GM18870 (cell line): ENCODE measurements around the gene SH3BP2.
"Not testable (repeated sequence)": the region's sequence is repeated elsewhere in the genome, so short reads cannot be mapped to it uniquely, and the experiment has no call there.

Experiments
- ATAC-seq: cut with Tn5 transposase; IDR thresholded peaks from one replicate; pipeline ENCODE4 v1.9.1; 2021; ENCODE audit warnings: moderate library complexity; ENCODE audit not compliant: unreplicated experiment

The SH3BP2 gene

DNA sequence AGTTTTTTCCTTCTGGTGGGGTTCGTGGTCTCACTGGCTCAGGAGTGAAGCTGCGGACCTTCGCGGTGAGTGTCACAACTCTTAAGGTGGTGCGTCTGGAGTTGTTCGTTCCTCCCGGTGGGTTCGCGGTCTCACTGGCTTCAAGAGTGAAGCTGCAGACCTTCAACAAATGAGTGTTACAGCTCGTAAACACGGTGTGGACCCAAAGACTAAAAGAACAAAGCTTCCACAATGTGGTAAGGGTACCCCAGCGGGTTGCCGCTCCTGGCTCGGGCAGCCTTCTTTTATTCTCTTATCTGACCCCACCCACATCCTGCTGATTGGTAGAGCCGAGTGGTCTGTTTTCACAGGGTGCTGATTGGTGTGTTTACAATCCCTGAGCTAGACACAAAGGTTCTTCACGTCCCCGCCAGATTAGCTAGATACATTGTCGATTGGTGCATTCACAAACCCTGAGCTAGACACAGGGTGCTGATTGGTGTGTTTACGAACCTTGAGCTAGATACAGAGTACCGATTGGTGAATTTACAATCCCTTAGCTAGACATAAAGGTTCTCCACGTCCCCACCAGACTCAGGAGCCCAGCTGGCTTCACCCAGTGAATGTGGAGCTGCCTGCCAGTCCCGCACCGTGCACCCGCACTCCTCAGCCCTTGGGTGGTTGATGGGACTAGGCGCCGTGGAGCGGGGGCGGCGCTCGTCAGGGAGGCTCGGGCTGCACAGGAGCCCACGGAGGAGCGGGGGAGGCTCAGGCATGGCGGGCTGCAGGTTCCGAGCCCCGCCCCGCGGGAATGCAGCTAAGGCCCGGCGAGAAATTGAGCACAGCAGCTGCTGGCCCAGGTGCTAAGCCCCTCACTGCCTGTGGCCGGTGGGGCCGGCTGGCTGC lies 30.2 kb upstream of the SH3BP2 start:
- ATAC-seq, result not testable (repeated sequence)

- no peak for ATAC-seq
Observed at GRCh38 chr4:2763511-2763967, 29.3 kb upstream of the SH3BP2 start.

- no peak for ATAC-seq
Observed at GRCh38 chr4:2765832-2766526, 26.9 kb upstream of the SH3BP2 start.

GRCh38 chr4:2767046-2767704 lies 25.7 kb upstream of the SH3BP2 start:
- no peak for ATAC-seq

- no peak for ATAC-seq
Observed at GRCh38 chr4:2767705-2768074, 25.2 kb upstream of the SH3BP2 start.

- ATAC-seq, result no peak
Observed at GRCh38 chr4:2768124-2768523, 24.8 kb upstream of the SH3BP2 start.

GRCh38 chr4:2768921-2769336 lies 24.0 kb upstream of the SH3BP2 start:
- ATAC-seq, result no peak

DNA sequence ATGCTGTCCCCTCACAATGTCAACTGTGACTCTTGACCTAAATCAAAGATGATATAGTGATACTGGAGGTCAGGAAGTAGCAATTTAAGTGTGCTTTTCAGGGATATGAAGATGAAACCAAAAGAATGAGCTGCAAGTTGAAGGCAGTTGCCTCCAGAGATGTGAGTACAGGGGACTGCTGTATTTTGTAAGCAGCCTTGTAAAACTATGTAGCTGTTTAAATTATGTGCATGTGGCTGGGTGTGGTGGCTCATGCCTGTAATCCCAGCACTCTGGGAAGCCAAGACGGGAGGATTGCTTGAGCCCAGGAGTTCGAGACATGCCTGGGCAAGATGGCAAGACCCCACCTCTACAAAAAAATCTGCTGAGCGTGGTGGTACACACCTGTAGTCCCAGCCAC lies 21.6 kb upstream of the SH3BP2 start:
- no peak for ATAC-seq

GRCh38 chr4:2780643-2781042 lies 12.2 kb upstream of the SH3BP2 start:
- ATAC-seq, result not testable (repeated sequence)

GRCh38 chr4:2781911-2782310 lies 11.0 kb upstream of the SH3BP2 start:
- no peak for ATAC-seq

GRCh38 chr4:2783790-2784189 lies 9.1 kb upstream of the SH3BP2 start:
- ATAC-seq, result no peak

GRCh38 chr4:2785613-2786012 lies 7.3 kb upstream of the SH3BP2 start:
- no peak for ATAC-seq

GRCh38 chr4:2786152-2786671 lies 6.7 kb upstream of the SH3BP2 start:
- no peak for ATAC-seq

- ATAC-seq, result no peak
Observed at GRCh38 chr4:2786794-2787229, 6.1 kb upstream of the SH3BP2 start.

- peak; percentile 59 for ATAC-seq
Observed at GRCh38 chr4:2787230-2788100, 5.4 kb upstream of the SH3BP2 start.

DNA sequence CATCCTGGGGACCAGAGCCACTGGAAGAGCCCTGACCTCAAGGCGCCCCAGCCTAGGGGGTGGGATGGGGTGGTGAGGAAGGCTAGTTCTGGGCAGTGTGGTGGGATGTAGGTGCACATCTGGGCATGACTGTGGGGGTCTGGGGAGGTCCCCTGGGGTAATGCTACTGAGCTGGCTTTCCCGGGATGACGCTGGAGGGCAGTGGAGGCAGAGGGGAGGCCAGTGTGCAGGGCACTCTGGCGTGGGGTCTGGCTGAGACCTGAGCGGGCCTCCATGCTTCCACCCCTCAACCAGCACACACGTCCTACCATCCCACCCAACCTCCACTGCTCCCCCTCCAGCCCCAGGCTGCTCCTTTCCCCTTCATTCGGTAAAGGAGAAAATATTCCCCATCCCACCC lies 4.8 kb upstream of the SH3BP2 start:
- ATAC-seq, result no peak

DNA sequence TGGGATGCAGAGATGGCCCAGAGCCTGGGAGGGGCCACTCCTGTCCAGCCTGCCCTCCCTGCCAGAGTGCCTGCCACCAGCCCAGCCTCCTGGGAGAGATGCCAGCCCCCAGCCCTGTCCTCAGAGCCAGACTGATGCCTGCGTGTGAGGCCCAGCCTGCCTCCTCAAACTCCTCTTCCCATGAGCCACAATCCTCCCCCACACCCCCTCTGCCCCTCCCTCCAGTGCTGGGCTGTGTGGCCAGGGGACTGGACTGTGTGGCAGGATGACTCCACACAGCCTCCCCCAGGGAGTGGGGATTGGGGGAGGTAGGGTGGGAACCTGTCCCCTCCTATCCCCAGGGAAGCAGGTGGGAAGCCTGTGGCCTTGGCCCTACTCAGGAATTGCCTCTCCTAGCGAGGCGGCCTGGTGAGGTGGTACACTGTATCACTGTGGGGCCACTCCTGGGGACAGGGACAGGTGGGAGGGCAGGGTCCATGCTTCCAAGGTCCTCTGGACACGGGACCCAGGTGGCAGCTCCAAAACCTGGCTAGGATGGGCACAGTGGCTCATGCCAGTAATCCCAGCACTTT lies 4.3 kb upstream of the SH3BP2 start:
- no peak for ATAC-seq

- ATAC-seq, result no peak
Observed at GRCh38 chr4:2789351-2789750, 3.5 kb upstream of the SH3BP2 start.

- no peak for ATAC-seq
Observed at GRCh38 chr4:2789793-2790582, 2.9 kb upstream of the SH3BP2 start.
